CD1c-positive myeloid dendritic cell (primary cell): ENCODE results near the gene CFAP57.
A peak's percentile ranks its signal among the peaks of the same experiment; 100 is the strongest.
"Not testable (repeated sequence)": the region's sequence is repeated elsewhere in the genome, so short reads cannot be mapped to it uniquely, and the experiment has no call there.

Source experiments
- DNase-seq: peaks from one replicate; pipeline ENCODE4 v3.0.0-alpha.2; 2016; ENCODE audit errors: extremely low spot score

The CFAP57 gene

GRCh38 chr1:43171876-43172526 is at the start of gene CFAP57, which contains the start of gene EBNA1BP2:
TSS of gene CFAP57 (plus strand) at chr1:43172330. CDS start at chr1:43172754, 424 bp downstream.
TSS of gene EBNA1BP2 (minus strand) at chr1:43172290. CDS start at chr1:43172118, 172 bp downstream.
- peak; percentile 98 for DNase-seq

DNA sequence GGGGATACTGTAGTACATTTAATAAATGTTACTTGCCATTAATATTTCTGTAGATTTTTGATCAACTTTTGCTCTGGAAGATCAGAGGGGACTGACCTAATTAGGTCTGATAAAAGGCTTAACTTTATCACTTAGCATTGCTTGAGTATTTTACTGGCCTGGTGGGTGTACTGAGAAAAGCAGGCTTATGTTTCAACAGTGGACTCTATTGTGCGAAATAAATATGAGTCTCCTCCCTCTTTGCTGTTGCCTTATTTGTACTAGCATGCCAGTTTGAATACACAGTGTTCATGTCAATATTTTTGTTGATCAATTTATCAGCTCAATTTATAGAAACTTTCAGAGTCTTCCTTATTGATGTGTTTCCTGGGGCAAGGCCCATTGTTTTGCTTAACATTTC is 49.1 kb upstream of the CFAP57 start:
- DNase-seq = no peak

- no peak for DNase-seq
These were observed 43.3 kb upstream of the CFAP57 start for GRCh38 chr1:43128816-43129215.

- no peak for DNase-seq
These were observed 42.7 kb upstream of the CFAP57 start for GRCh38 chr1:43129426-43129825.

DNA sequence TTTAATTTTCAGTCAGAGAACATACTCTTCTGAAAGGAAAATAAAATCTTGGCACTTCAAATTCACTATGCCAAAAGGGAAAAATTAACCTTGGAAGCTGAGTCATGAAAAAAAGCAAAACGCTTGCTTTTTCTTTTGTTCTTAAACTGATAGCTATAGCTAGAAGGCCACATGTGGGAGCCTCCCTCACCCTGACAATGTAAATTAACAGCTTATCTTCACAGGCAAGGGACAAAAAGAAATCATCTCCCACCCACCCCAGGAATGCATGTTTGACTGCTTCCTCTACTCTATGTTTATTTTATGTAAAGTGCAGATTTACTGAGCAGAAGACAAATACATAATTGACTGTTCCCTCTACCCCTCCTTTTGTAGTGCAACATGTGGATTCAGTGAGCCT is 38.1 kb upstream of the CFAP57 start:
- DNase-seq = no peak

GRCh38 chr1:43134640-43135039 is 37.5 kb upstream of the CFAP57 start:
- no peak for DNase-seq

DNA sequence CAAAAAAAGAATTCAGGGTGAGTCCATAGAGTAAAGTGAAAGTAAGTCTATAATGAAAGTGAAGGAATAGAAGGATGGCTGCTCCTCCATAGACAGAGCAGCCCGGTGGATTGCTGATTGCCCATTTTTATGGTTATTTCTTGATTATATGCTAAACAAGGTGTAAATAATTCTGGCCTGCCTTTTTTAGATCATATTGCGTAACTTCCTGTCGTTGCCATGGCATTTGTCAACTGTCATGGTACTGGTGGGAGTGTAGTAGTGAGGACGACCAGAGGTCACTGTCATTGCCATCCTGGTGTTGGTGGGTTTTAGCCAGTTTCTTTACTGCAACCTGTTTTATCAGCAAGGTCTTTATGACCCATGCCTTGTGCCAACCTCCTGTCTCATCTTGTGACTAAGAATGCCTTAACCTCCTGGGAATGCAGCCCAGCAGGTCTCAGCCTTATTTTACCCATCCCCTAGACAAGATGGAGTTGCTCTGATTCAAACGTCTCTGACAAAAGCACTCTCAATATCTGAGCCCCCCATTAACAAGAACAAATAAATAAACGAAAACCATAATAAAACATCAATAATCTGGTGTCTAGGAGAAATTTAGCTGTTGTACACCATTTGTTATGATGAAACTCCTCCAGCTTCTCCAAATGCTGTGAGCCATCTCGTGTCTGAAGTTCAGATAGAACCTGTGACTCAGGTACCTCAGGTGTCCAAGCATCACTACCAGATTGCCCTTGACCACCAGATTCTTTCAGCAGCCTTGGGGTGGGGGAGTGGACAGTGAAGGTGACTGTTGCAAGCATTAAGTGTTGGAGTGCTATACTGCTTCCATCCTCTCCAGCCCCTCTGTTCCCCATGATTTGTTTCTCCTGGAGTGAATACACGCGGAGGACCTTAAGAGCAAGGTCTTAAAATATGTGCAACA is 36.0 kb upstream of the CFAP57 start:
- DNase-seq = no peak

- no peak for DNase-seq
These were observed 34.6 kb upstream of the CFAP57 start for GRCh38 chr1:43137445-43138052.

GRCh38 chr1:43139295-43139694 is 32.8 kb upstream of the CFAP57 start:
- not testable (repeated sequence) for DNase-seq

- DNase-seq = no peak
These were observed 32.1 kb upstream of the CFAP57 start for GRCh38 chr1:43140010-43140409.

GRCh38 chr1:43140583-43140982 is 31.5 kb upstream of the CFAP57 start:
- DNase-seq = no peak

GRCh38 chr1:43143441-43143888 is 28.7 kb upstream of the CFAP57 start:
- DNase-seq = no peak

- DNase-seq = no peak
These were observed 27.9 kb upstream of the CFAP57 start for GRCh38 chr1:43144237-43144636.

GRCh38 chr1:43147625-43148327 is 24.4 kb upstream of the CFAP57 start:
- peak; percentile 11 for DNase-seq

DNA sequence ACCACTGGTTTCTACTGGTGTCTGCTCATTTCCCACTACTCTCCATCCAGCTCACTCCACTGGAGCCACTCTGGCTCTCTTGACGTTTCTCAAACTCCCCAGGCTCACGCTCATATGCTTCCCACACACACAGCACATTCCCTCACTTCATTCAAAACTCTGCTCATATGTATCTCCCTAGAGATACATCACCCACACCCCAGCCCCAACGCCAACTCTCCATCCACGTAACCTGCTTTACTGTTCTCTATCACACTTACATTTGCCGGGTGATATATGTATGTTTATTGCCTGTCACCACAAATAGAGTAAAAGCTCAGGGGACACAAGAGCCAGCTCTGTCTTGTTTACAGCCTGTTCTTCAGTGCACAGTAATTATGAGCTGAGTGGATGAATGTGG is 22.2 kb upstream of the CFAP57 start:
- DNase-seq = no peak

- no peak for DNase-seq
These were observed 19.3 kb upstream of the CFAP57 start for GRCh38 chr1:43152866-43153265.

GRCh38 chr1:43153443-43153842 is 18.7 kb upstream of the CFAP57 start:
- DNase-seq = no peak

- DNase-seq = no peak
These were observed 16.1 kb upstream of the CFAP57 start for GRCh38 chr1:43156026-43156425.

DNA sequence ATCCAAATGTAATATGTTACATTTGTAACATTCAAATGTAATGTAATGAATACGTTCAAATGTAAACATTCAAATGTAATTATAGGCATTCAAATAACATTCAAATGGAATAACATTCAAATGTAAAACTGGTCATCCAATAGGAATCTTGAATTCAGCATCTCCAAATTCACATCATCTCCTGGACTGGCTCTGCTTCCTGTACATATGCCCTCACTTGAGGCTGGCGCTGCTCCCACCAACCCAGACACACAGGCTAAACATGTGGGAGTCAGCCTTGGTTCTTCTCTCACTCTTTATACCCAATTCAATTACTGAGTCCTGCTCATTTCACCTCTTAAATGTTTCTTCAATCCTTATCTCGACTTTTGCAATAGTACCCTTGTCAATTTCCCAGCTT is 7.0 kb upstream of the CFAP57 start:
- DNase-seq = no peak

- DNase-seq = no peak
These were observed 6.4 kb upstream of the CFAP57 start for GRCh38 chr1:43165765-43166164.

- no peak for DNase-seq
These were observed 736 bp upstream of the CFAP57 start for GRCh38 chr1:43171312-43171875.
